ENCODE results near the gene SRC.

SRC gene

GRCh38 chr20:37446286-37447032 lies 100.5 kb downstream of the SRC start:
- peaks cover 4% of the 10 kb centered on the region for H3K27me3 ChIP-seq (ENCODE audit: control insufficient read depth, insufficient read depth, low read length)
- no peaks in the 10 kb centered on the region for H3K4me1 ChIP-seq (ENCODE audit: control insufficient read depth, insufficient read depth, low read length)
- H3K9me3 ChIP-seq (ENCODE audit: control insufficient read depth, insufficient read depth, low read length), result no peaks in the 10 kb centered on the region
- H3K9ac ChIP-seq (ENCODE audit: low read depth, low read length), result no peak overlapping the region
- H3K36me3 ChIP-seq (ENCODE audit: control insufficient read depth, insufficient read depth, low read length), result no peaks in the 10 kb centered on the region
- no peak overlapping the region for H3K4me3 ChIP-seq (ENCODE audit: low read depth, low read length)

GRCh38 chr20:37447688-37448087 lies 101.7 kb downstream of the SRC start:
- H3K4me3 ChIP-seq (ENCODE audit: low read depth, low read length), result no peak overlapping the region
- peaks cover 4% of the 10 kb centered on the region for H3K27me3 ChIP-seq (ENCODE audit: control insufficient read depth, insufficient read depth, low read length)
- H3K9me3 ChIP-seq (ENCODE audit: control insufficient read depth, insufficient read depth, low read length), result no peaks in the 10 kb centered on the region
- no peak overlapping the region for H3K9ac ChIP-seq (ENCODE audit: low read depth, low read length)
- no peaks in the 10 kb centered on the region for H3K36me3 ChIP-seq (ENCODE audit: control insufficient read depth, insufficient read depth, low read length)
- no peaks in the 10 kb centered on the region for H3K4me1 ChIP-seq (ENCODE audit: control insufficient read depth, insufficient read depth, low read length)

- Histone ChIP-seq H3K4me3 (ENCODE audit: low read depth, low read length) (no peak overlapping the region), H3K9me3 (ENCODE audit: control insufficient read depth, insufficient read depth, low read length) (no peaks in the 10 kb centered on the region), H3K9ac (ENCODE audit: low read depth, low read length) (no peak overlapping the region), H3K4me1 (ENCODE audit: control insufficient read depth, insufficient read depth, low read length) (no peaks in the 10 kb centered on the region), H3K27me3 (ENCODE audit: control insufficient read depth, insufficient read depth, low read length) (peaks cover 4% of the 10 kb centered on the region), H3K36me3 (ENCODE audit: control insufficient read depth, insufficient read depth, low read length) (no peaks in the 10 kb centered on the region)
Observed at GRCh38 chr20:37449276-37449675, 103.3 kb downstream of the SRC start.

- no peaks in the 10 kb centered on the region for H3K9me3 ChIP-seq (ENCODE audit: control insufficient read depth, insufficient read depth, low read length)
- H3K36me3 ChIP-seq (ENCODE audit: control insufficient read depth, insufficient read depth, low read length), result no peaks in the 10 kb centered on the region
- no peak overlapping the region for H3K4me3 ChIP-seq (ENCODE audit: low read depth, low read length)
- H3K4me1 ChIP-seq (ENCODE audit: control insufficient read depth, insufficient read depth, low read length), result no peaks in the 10 kb centered on the region
- H3K9ac ChIP-seq (ENCODE audit: low read depth, low read length), result no peak overlapping the region
- H3K27me3 ChIP-seq (ENCODE audit: control insufficient read depth, insufficient read depth, low read length), result peaks cover 2% of the 10 kb centered on the region
Observed at GRCh38 chr20:37450344-37450743, 104.4 kb downstream of the SRC start.

GRCh38 chr20:37451616-37452015 lies 105.7 kb downstream of the SRC start:
- Histone ChIP-seq H3K9me3 (ENCODE audit: control insufficient read depth, insufficient read depth, low read length) (no peaks in the 10 kb centered on the region), H3K4me3 (ENCODE audit: low read depth, low read length) (no peak overlapping the region), H3K27me3 (ENCODE audit: control insufficient read depth, insufficient read depth, low read length) (peaks cover 2% of the 10 kb centered on the region), H3K36me3 (ENCODE audit: control insufficient read depth, insufficient read depth, low read length) (no peaks in the 10 kb centered on the region), H3K4me1 (ENCODE audit: control insufficient read depth, insufficient read depth, low read length) (no peaks in the 10 kb centered on the region), H3K9ac (ENCODE audit: low read depth, low read length) (no peak overlapping the region)

GRCh38 chr20:37452236-37452635 lies 106.3 kb downstream of the SRC start:
- Histone ChIP-seq H3K9me3 (ENCODE audit: control insufficient read depth, insufficient read depth, low read length) (no peaks in the 10 kb centered on the region), H3K36me3 (ENCODE audit: control insufficient read depth, insufficient read depth, low read length) (no peaks in the 10 kb centered on the region), H3K4me3 (ENCODE audit: low read depth, low read length) (no peak overlapping the region), H3K27me3 (ENCODE audit: control insufficient read depth, insufficient read depth, low read length) (peaks cover 2% of the 10 kb centered on the region), H3K9ac (ENCODE audit: low read depth, low read length) (no peak overlapping the region), H3K4me1 (ENCODE audit: control insufficient read depth, insufficient read depth, low read length) (no peaks in the 10 kb centered on the region)

- Histone ChIP-seq H3K36me3 (ENCODE audit: control insufficient read depth, insufficient read depth, low read length) (no peaks in the 10 kb centered on the region), H3K4me1 (ENCODE audit: control insufficient read depth, insufficient read depth, low read length) (no peaks in the 10 kb centered on the region), H3K27me3 (ENCODE audit: control insufficient read depth, insufficient read depth, low read length) (peaks cover 2% of the 10 kb centered on the region), H3K9me3 (ENCODE audit: control insufficient read depth, insufficient read depth, low read length) (no peaks in the 10 kb centered on the region), H3K9ac (ENCODE audit: low read depth, low read length) (no peak overlapping the region), H3K4me3 (ENCODE audit: low read depth, low read length) (no peak overlapping the region)
Observed at GRCh38 chr20:37453288-37453687, 107.3 kb downstream of the SRC start.

- H3K27me3 ChIP-seq (ENCODE audit: control insufficient read depth, insufficient read depth, low read length), result peaks cover under 1% of the 10 kb centered on the region
Observed at GRCh38 chr20:37453836-37454235, 107.9 kb downstream of the SRC start.

GRCh38 chr20:37454636-37455385 lies 108.9 kb downstream of the SRC start:
- Histone ChIP-seq H3K4me3 (ENCODE audit: low read depth, low read length) (no peak overlapping the region), H3K9ac (ENCODE audit: low read depth, low read length) (no peak overlapping the region), H3K4me1 (ENCODE audit: control insufficient read depth, insufficient read depth, low read length) (no peaks in the 10 kb centered on the region), H3K9me3 (ENCODE audit: control insufficient read depth, insufficient read depth, low read length) (no peaks in the 10 kb centered on the region), H3K36me3 (ENCODE audit: control insufficient read depth, insufficient read depth, low read length) (no peaks in the 10 kb centered on the region), H3K27me3 (ENCODE audit: control insufficient read depth, insufficient read depth, low read length) (no peaks in the 10 kb centered on the region)

More at GRCh38 chr20:37453836-37454235, 107.9 kb downstream of the SRC start:
- Histone ChIP-seq H3K4me3 (ENCODE audit: low read depth, low read length) (no peak overlapping the region), H3K9ac (ENCODE audit: low read depth, low read length) (no peak overlapping the region), H3K4me1 (ENCODE audit: control insufficient read depth, insufficient read depth, low read length) (no peaks in the 10 kb centered on the region), H3K9me3 (ENCODE audit: control insufficient read depth, insufficient read depth, low read length) (no peaks in the 10 kb centered on the region), H3K36me3 (ENCODE audit: control insufficient read depth, insufficient read depth, low read length) (no peaks in the 10 kb centered on the region)

Data from iPS-15b (cell line).